ENCODE results near the gene IL21R. TPM values are rescaled to one million over a fixed set of nuclear protein-coding genes. Genes with fewer than 3 reads are reported as not detected.

IL21R gene
- total RNA-seq, 4 donors from 2014 or later = 0.08 to 1.2 (median 0.23) TPM

GRCh38 chr16:27403601-27403992 is 1.6 kb downstream of the IL21R start:
- Histone ChIP-seq H3K27me3 (peaks cover 17% of the 10 kb centered on the region), H3K27ac (no peak overlapping the region)

GRCh38 chr16:27404163-27404823 is 2.3 kb downstream of the IL21R start:
- TF ChIP-seq POLR2A (IDR thresholded peaks at IDR 0.05) = no peak
- TF ChIP-seq POLR2AphosphoS5 (IDR thresholded peaks at IDR 0.05) = no peak
- no peak for TF ChIP-seq EP300 (IDR thresholded peaks at IDR 0.05)
- no peak for TF ChIP-seq CTCF (IDR thresholded peaks at IDR 0.05)
- Histone ChIP-seq H3K9me3 (no peaks in the 10 kb centered on the region), H3K27me3 (peaks cover 17% of the 10 kb centered on the region), H3K4me1 (peaks cover 13% of the 10 kb centered on the region), H3K4me3 (no peak overlapping the region), H3K36me3 (no peaks in the 10 kb centered on the region), H3K27ac (no peak overlapping the region)
- WGBS = 81% methylated on average over 9 of the region's 10 CpGs
- no peak for DNase-seq (ENCODE audit: low spot score in 2 of 2)

More at GRCh38 chr16:27403601-27403992, 1.6 kb downstream of the IL21R start:
- DNase-seq (ENCODE audit: low spot score in 2 of 2) = no peak
- H3K4me3 ChIP-seq = no peak overlapping the region
- H3K9me3 ChIP-seq = no peaks in the 10 kb centered on the region
- H3K4me1 ChIP-seq = peaks cover 13% of the 10 kb centered on the region
- TF ChIP-seq CTCF (IDR thresholded peaks at IDR 0.05) (no peak), POLR2A (IDR thresholded peaks at IDR 0.05) (no peak), POLR2AphosphoS5 (IDR thresholded peaks at IDR 0.05) (no peak), EP300 (IDR thresholded peaks at IDR 0.05) (no peak)
- no peaks in the 10 kb centered on the region for H3K36me3 ChIP-seq
- WGBS = 85% methylated on average over 6 of the region's 6 CpGs

- Histone ChIP-seq H3K27ac (no peak overlapping the region), H3K27me3 (peaks cover 17% of the 10 kb centered on the region), H3K9me3 (no peaks in the 10 kb centered on the region), H3K4me1 (peaks cover 13% of the 10 kb centered on the region), H3K36me3 (no peaks in the 10 kb centered on the region), H3K4me3 (no peak overlapping the region)
- TF ChIP-seq POLR2A (IDR thresholded peaks at IDR 0.05) (no peak), POLR2AphosphoS5 (IDR thresholded peaks at IDR 0.05) (no peak), EP300 (IDR thresholded peaks at IDR 0.05) (no peak), CTCF (IDR thresholded peaks at IDR 0.05) (no peak)
- WGBS = 67% methylated on average over 15 of the region's 19 CpGs
- DNase-seq (ENCODE audit: low spot score in 2 of 2) = no peak
Measured at GRCh38 chr16:27405546-27406451, 3.8 kb downstream of the IL21R start.

- H3K27ac ChIP-seq = no peak overlapping the region
- peaks cover 10% of the 10 kb centered on the region for H3K4me1 ChIP-seq
- no peak overlapping the region for H3K4me3 ChIP-seq
- no peak for DNase-seq (ENCODE audit: low spot score in 2 of 2)
- no peaks in the 10 kb centered on the region for H3K36me3 ChIP-seq
- no peaks in the 10 kb centered on the region for H3K9me3 ChIP-seq
- WGBS = 79% methylated on average over 6 of the region's 6 CpGs
- H3K27me3 ChIP-seq = peaks cover 17% of the 10 kb centered on the region
- TF ChIP-seq CTCF (IDR thresholded peaks at IDR 0.05) (no peak), POLR2A (IDR thresholded peaks at IDR 0.05) (no peak), POLR2AphosphoS5 (IDR thresholded peaks at IDR 0.05) (no peak), EP300 (IDR thresholded peaks at IDR 0.05) (no peak)
Measured at GRCh38 chr16:27406511-27407128, 4.6 kb downstream of the IL21R start.

GRCh38 chr16:27407133-27407532 is 5.2 kb downstream of the IL21R start:
- H3K27me3 ChIP-seq = peaks cover 17% of the 10 kb centered on the region
- TF ChIP-seq POLR2A (IDR thresholded peaks at IDR 0.05) = no peak
- TF ChIP-seq POLR2AphosphoS5 (IDR thresholded peaks at IDR 0.05) = no peak
- TF ChIP-seq EP300 (IDR thresholded peaks at IDR 0.05) = no peak
- no peak for TF ChIP-seq CTCF (IDR thresholded peaks at IDR 0.05)
- DNase-seq (ENCODE audit: low spot score in 2 of 2) = no peak
- H3K4me1 ChIP-seq = peaks cover 5% of the 10 kb centered on the region
- H3K4me3 ChIP-seq = no peak overlapping the region
- H3K36me3 ChIP-seq = no peaks in the 10 kb centered on the region
- H3K27ac ChIP-seq = no peak overlapping the region
- 91% methylated on average over 2 of the region's 2 CpGs for WGBS
- no peaks in the 10 kb centered on the region for H3K9me3 ChIP-seq

Data from suprapubic skin (tissue), 4 donors.